ENCODE data around the gene ELAVL3.

Gene ELAVL3

DNA sequence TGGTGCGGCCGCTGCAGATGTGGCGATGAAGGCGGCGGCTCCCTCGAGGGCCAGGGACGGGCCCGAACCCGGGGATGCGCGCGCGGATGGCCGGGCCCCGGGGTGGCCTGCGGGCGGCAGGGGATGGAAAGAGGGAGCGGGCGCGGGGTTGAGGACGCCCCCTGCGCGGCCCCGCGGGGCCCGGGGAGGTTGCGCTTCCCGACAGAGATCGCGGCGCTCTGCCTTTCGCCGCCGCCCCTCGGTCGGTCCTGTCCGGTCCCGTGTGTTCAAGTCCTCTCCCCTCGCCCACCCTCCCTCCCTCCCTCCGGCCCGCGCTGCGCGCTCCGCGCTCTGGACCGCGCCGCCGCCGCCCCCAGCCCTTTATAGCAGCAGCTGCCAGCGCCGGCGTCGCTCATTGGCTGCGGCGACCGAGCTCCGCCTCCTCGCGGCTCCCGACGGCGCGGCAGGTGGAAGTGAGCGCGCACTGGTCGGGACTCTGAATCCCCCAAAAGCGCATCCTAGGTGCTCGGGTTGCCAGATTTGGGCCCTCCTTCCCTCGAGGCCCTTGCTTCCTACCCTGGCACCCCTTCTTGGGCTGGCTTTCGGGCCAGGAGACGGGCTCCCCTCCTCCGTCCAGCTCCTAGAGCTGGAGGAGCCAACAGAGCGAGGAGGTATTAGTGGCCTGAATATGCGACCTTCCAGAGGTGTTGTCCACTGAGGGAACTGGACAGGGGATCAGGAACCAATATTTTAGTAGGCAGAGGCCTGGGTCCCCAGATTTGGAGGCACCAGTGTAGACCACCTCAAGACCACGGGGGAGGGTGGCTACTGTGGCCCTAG lies at the start of gene ELAVL3:
Gene ELAVL3, minus strand, starts transcription at position 332 of the 819 bp plus-strand sequence. CDS start 438 bp downstream, outside the sequence.
- no peak for DNase-seq

DNA sequence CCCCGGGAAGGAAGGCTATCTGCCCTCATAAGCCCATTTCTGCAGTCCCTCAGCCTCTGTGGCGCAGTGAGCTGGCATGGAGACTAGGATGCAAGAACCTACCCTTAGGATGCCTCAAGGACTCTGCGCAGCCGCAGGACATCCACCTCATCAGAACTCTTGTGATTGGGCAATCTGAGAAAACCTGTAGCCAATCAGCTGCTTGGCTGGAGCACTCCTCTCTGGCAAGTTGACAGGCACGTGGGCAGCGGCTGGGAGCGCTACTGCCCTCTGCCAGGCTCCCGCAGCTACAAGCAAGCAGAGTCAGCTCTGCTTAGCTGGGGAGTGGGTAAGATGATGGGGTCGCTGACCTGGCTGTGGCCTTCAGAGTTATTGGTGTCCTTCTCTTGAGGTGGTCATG lies 49.6 kb upstream of the ELAVL3 start:
- DNase-seq = peak; percentile 100

DNA sequence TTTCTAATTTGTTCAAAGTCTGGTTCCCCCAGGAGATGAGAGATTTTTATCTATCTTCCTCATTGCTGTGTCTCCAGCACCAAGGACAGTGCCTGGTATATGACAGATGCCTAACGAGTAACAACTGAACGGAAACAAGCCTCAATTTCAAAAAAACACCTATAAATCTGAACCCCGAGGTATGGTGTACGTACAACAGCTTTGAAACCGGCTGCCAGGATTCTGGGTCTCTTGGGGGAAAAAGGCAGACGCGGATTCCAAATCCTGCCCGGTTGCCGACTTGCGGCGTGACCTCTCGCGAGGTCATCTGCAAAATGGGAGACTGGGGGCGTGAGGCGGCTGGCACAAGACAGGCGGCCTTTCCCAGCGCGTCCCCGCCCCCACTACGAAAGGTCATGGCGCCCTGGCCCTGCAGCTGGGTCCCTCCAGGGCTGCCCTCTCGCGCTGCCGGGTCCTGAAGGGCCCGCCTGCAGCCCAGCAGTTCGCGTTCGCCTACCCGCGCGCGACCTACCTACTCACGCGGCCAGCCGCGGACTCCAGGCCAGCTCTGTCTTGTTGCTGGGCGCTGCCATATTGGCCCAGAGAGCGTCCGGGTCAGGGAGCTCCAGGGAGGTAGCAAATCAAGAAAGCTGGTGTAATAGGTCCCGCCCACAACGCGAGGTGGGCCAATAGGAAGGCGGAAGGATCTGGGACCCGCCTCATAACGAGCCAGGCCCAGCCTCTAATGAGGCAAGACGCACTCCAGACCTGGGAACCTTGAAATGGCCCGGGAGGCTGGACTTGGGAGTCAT lies 47.9 kb upstream of the ELAVL3 start, which contains the start of gene ECSIT:
Gene ECSIT, minus strand, starts transcription at position 584 of the 791 bp plus-strand sequence. CDS start 9,964 bp downstream, outside the sequence.
- peak; percentile 100 for DNase-seq

DNA sequence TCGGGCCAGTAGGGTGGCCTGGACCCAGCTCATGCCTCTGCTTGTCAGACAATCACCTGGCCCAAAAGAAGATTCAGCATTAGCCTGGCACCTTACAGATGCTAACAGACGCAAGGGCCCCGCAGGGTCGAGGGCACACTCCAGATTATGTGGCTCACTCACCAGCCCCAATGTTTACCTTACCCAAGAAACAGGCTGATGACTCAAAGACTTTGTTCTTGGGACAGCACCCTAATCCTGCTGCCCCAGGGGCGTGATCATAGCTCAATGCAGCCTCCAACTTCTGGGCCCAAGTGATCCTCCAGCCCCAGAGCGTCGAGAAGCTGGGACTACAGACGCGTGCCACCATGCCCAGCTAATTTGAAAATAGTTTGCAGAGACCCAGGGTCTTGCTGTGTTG lies 38.3 kb upstream of the ELAVL3 start:
- no peak for DNase-seq

GRCh38 chr19:11513946-11514345 lies 33.1 kb upstream of the ELAVL3 start:
- no peak for DNase-seq

- no peak for DNase-seq
Measured at GRCh38 chr19:11510444-11510843, 29.6 kb upstream of the ELAVL3 start.

GRCh38 chr19:11507370-11508078 lies 26.7 kb upstream of the ELAVL3 start:
- DNase-seq = no peak

GRCh38 chr19:11506967-11507366 lies 26.1 kb upstream of the ELAVL3 start:
- no peak for DNase-seq

DNA sequence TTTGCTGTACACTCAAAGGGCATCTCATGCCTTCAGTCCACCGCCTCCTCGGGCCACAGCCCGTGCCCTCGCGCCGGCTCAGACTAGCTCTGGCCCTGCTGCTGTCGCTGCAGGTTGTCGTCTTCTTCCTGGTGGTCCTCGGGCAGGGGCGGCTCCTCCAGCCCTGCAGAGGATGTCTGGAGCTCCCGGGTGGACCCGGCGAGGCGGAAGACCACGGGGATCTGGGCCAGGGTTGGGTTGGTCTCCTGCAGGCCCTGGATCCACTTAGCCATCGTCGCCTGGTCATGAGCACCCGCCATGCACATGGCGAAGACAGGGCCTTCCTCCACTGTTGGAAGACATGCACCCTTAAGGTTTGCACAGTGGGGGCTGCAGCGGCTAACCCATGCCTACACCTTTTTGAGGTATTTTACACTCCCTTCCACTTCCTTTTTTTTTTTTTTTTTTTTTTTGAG lies 25.3 kb upstream of the ELAVL3 start:
- peak; percentile 69 for DNase-seq

DNA sequence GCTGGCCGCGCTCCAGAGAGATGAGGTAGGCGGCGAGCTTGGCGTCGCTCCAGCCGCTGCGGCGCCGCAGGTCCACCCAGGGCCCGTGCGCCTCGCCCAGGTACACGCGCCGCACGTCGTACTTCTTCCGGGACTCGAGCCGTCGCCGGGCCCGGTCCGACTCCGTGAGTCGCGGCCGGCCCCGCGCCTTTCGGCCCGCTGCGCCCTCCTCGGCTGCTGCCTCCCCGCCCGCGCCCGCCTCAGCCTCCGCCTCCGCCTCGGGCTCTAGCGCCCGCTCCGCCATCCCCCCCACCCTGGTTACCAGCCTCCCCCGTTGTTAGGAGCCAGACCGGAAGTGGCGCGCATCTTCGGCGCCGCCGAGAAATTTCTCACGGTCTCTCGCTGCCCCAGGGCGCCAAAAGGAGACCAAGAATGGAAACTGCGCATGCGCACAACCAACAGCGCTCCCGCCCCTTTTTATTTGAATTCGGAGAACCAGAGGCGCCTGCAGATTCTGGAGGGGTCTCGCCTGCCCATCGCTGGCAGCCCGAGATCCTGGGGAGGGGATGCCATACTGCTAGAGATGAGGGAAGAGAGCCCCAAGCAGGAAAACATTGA lies 24.8 kb upstream of the ELAVL3 start, which contains the start of gene ZNF653:
Gene ZNF653, minus strand, starts transcription at position 336 of the 597 bp plus-strand sequence. Its CDS starts 53 bp downstream, at position 283.
- peak; percentile 100 for DNase-seq

DNA sequence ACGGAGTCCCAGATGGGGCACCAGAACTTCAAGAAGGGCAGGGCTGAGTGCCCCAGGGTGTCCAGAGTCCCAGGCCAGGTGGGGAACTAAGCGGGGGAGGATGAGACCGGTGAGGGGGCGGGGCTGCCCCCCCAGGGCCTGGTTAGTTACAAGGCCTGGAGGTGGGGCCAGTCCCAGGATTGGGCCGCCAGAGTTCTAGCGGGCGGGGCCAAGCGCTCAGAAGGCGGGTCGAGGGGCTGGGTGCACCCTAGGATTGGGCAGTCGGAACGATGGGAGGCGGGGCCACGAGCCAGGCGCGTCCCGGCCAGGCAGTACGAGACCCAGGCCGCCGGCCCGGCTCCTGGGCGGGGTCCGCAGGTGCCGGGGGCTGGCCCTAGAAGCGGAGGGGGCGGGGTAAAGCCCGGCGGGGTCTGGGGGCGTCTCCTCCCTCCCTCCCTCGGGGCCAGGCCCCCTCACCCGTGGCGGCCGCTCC lies 24.2 kb upstream of the ELAVL3 start:
- DNase-seq = peak; percentile 100

- DNase-seq = no peak
Measured at GRCh38 chr19:11504502-11505031, 23.7 kb upstream of the ELAVL3 start.

GRCh38 chr19:11499890-11500420 lies 19.1 kb upstream of the ELAVL3 start:
- peak; percentile 85 for DNase-seq

- DNase-seq = no peak
Measured at GRCh38 chr19:11499220-11499726, 18.4 kb upstream of the ELAVL3 start.

- DNase-seq = peak; percentile 97
Measured at GRCh38 chr19:11496391-11497163, 15.7 kb upstream of the ELAVL3 start.

GRCh38 chr19:11495885-11496284 lies 15.0 kb upstream of the ELAVL3 start:
- no peak for DNase-seq

DNA sequence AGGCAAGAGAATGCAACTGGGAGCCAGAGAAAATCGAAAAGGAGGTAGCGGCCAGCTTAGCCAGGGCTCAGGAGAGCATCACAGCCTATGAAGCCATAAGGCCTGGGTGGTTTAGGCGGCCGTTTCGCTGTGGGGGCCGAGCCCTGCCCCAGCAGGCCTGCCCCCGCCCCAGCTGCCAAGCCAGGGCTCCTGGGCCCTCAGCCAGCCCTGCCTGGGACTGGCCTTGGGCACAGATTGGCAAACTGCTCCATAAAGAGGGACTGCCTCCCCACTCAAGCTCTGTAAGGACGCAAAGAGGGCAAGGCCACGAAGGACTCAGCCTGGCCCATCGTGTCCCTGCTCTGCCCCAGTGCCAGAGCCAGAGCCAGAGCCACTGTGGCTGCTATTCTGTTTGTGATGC lies 14.6 kb upstream of the ELAVL3 start:
- DNase-seq = no peak

- no peak for DNase-seq
Measured at GRCh38 chr19:11494634-11495285, 13.9 kb upstream of the ELAVL3 start.

DNA sequence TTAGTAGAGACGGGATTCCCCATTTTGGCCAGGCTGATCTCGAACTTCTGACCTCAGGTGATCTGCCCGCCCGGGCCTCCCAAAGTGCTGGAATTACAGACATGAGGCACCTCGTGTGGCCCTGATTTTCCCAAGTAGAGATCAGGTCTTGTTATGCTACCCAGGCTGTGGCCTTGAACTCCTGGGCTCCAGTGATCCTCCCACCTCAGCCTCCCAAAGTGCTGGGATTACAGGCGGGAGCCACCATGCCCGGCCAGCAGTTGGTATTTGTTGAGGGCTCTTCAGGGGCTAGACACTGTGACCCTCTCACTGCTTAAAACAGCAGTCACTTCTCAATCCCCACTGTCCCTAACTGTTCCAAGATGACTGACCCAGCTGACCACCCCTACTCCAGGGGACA lies 8.5 kb upstream of the ELAVL3 start:
- no peak for DNase-seq
